HepG2 (cell line): ENCODE data around the gene TBX3. TPM values are rescaled to one million over a fixed set of nuclear protein-coding genes. Genes with fewer than 3 reads are reported as not detected.

Source experiments
- ATAC-seq: fragments of 200-7000 bp; cut with Tn5 transposase; 3 replicates; pipeline ENCODE4 v1.9.1; 2020; ENCODE audit warnings: mild to moderate bottlenecking, moderate library complexity
- BruUV-seq: library from RNA; stranded (reverse); fragments of 400-500 nt; replicated peaks from 2 replicates; lab custom pipeline; 2021; lab: Mats Ljungman, UMichigan
- CTCF ChIA-PET: fragments of 300-600 bp; formaldehyde crosslinking; extraction: SDS; loops from one replicate; lab custom pipeline; 2021; ENCODE audit warnings: low total read pairs, inconsistent platforms, low intra/inter-chr PET ratio; lab: Yijun Ruan, JAX
- POLR2A ChIA-PET: fragments of 350-600 bp; sonication (Branson Sonifier 250); formaldehyde crosslinking; loops from one replicate; lab custom pipeline; 2020; ENCODE audit warnings: antibody characterized with exemption, inconsistent platforms; lab: Yijun Ruan, JAX
- DNase-seq: peaks from one replicate; pipeline ENCODE4 v3.0.0-alpha.2; 2015; ENCODE audit warnings: low spot score
- FAIRE-seq: peaks from 3 replicates; lab custom pipeline; 2011; peaks lifted over from hg19 to GRCh38; lab: Jason Lieb, UNC
- H2AFZ ChIP-seq: one replicate; pipeline ENCODE4 v1.6.1; 2011; ENCODE audit warnings: low read length, inconsistent platforms
- H3K27ac ChIP-seq: fragments of 300-600 bp; 3 replicates; pipeline ENCODE4 v1.8.0; 2011; ENCODE audit warnings: mixed run types, mild to moderate bottlenecking, mixed read lengths, low read length, inconsistent platforms; ENCODE audit not compliant: insufficient read depth; ENCODE audit errors: extremely low read length
- H3K27me3 ChIP-seq, 2 experiments: fragments of 200-600 bp in 1 of 2; 2 replicates in 1 of 2; 3 replicates in 1 of 2; pipeline versions ENCODE4 v1.6.0 to v1.8.0; 2011; ENCODE audit warnings: low read length in 2 of 2, mild to moderate bottlenecking in 2 of 2, moderate library complexity in 2 of 2, inconsistent platforms in 1 of 2; ENCODE audit not compliant: insufficient read depth in 2 of 2, control insufficient read depth in 1 of 2
- H3K36me3 ChIP-seq, 2 experiments: fragments of 200-600 bp in 1 of 2; replicated peaks in 1 of 2; 2 replicates in 1 of 2; 3 replicates in 1 of 2; pipeline versions ENCODE4 v1.5.1 to v1.8.0; 2011; ENCODE audit warnings: low read length in 2 of 2, inconsistent platforms in 1 of 2; ENCODE audit not compliant: insufficient read depth in 2 of 2, control insufficient read depth in 1 of 2
- H3K4me1 ChIP-seq: 2 replicates; pipeline ENCODE4 v1.5.1; 2012; ENCODE audit warnings: low read length, inconsistent platforms; ENCODE audit not compliant: insufficient read depth
- H3K4me2 ChIP-seq: 2 replicates; pipeline ENCODE4 v1.6.0; 2011; ENCODE audit warnings: low read depth, low read length, inconsistent platforms
- H3K4me3 ChIP-seq, 3 experiments: fragments of 200-600 bp in 1 of 3; sonication (generic), shearing (Covaris generic) in 1 of 3; replicated peaks in 1 of 3; 2 replicates each; pipeline ENCODE4 v1.5.1; 2011 to 2016; ENCODE audit warnings: low read length in 3 of 3, inconsistent platforms in 2 of 3, low read depth in 2 of 3, mild to moderate bottlenecking in 2 of 3, control low read depth in 1 of 3, mixed read lengths in 1 of 3; ENCODE audit not compliant: insufficient read depth in 1 of 3
- H3K79me2 ChIP-seq: one replicate; pipeline ENCODE4 v1.6.1; 2011; ENCODE audit warnings: low read length, inconsistent platforms; ENCODE audit not compliant: insufficient read depth
- H3K9ac ChIP-seq: 2 replicates; pipeline ENCODE4 v1.6.0; 2011; ENCODE audit warnings: mild to moderate bottlenecking, low read depth, low read length, inconsistent platforms; ENCODE audit not compliant: insufficient read depth
- H3K9me3 ChIP-seq: 2 replicates; pipeline ENCODE4 v1.5.1; 2012; ENCODE audit warnings: mild to moderate bottlenecking, low read length
- H4K20me1 ChIP-seq: 2 replicates; pipeline ENCODE4 v1.6.0; 2011; ENCODE audit warnings: inconsistent platforms, mild to moderate bottlenecking, low read length, moderate library complexity; ENCODE audit not compliant: insufficient read depth
- CBX5 ChIP-seq: sonication (generic); formaldehyde crosslinking; IDR thresholded peaks from 2 replicates; pipeline ENCODE4 v1.4.0; 2020; ENCODE audit warnings: missing genetic modification reagents, borderline replicate concordance
- DR1 ChIP-seq: sonication (generic); formaldehyde crosslinking; IDR thresholded peaks from 2 replicates; pipeline ENCODE4 v1.8.0; 2021; ENCODE audit warnings: mild to moderate bottlenecking, missing genetic modification reagents, inconsistent platforms
- KLF9 ChIP-seq: IDR thresholded peaks from 2 replicates; pipeline ENCODE4 v1.6.1; 2016; ENCODE audit warnings: low read depth
- MBD4 ChIP-seq: IDR thresholded peaks from 2 replicates; pipeline ENCODE4 v1.6.1; 2012; ENCODE audit warnings: low read length, inconsistent platforms, borderline replicate concordance
- MTF1 ChIP-seq: sonication (generic); formaldehyde crosslinking; IDR thresholded peaks from 2 replicates; pipeline ENCODE4 v1.5.0; 2020; ENCODE audit warnings: missing genetic modification reagents
- RFXAP ChIP-seq: sonication (generic); formaldehyde crosslinking; IDR thresholded peaks from 2 replicates; pipeline ENCODE4 v1.4.0; 2020; ENCODE audit warnings: missing genetic modification reagents, borderline replicate concordance
- TERF1 ChIP-seq: sonication (generic); formaldehyde crosslinking; IDR thresholded peaks from 2 replicates; pipeline ENCODE4 v1.8.0; 2022; ENCODE audit warnings: mild to moderate bottlenecking, missing genetic modification reagents, moderate library complexity
- ZSCAN12 ChIP-seq: sonication (generic); formaldehyde crosslinking; IDR thresholded peaks from 2 replicates; pipeline ENCODE4 v1.9.0; 2021; ENCODE audit warnings: mild to moderate bottlenecking, missing genetic modification reagents
- WGBS: methylation state at CpG from one replicate; pipeline ENCODE4 v1.1.6; 2017; ENCODE audit warnings: low lambda C conversion rate; 5-methylcytosine and 5-hydroxymethylcytosine counted together
- in situ Hi-C: cut with HindIII; loops from 2 replicates; pipeline ENCODE4 v1.10.0; 2017; ENCODE audit warnings: low pct_unique_long_range_greater_than_20kb; ENCODE audit not compliant: extremely low pct_ligation_motif_present
- intact Hi-C: fragments of 100-400 bp; cut with micrococcal nuclease; formaldehyde crosslinking; loops from one replicate; pipeline ENCODE4 v1.10.0; 2022; ENCODE audit not compliant: unreplicated experiment
- polyA plus RNA-seq, 8 experiments: library from polyadenylated mRNA; depleted of rRNA in 3 of 8; stranded (reverse) in 7 of 8; unstranded in 1 of 8; fragments of >200 nt; fragmentation: Illumina TruSeq in 4 of 8; extraction: Trizol in 4 of 8; gene quantifications; 2 replicates each; pipeline versions ENCODE4 v1.2.1 to v1.2.3, GENCODE V29; 2011 to 2016; ENCODE audit warnings: low read depth in 4 of 8, missing spikeins in 1 of 8, mixed read lengths in 1 of 8; ENCODE audit not compliant: insufficient read depth in 1 of 8
- total RNA-seq, 5 experiments: library from RNA; depleted of rRNA; stranded (reverse); fragments of >200 nt; fragmentation: Illumina TruSeq; extraction: Trizol; gene quantifications; 2 replicates each; pipeline ENCODE4 v1.2.3, GENCODE V29; 2016; ENCODE audit warnings: low read depth in 1 of 5
- TF ChIP-seq, protein P1 (sequence below): sonication (generic); formaldehyde crosslinking; IDR thresholded peaks from 2 replicates; pipeline ENCODE4 v1.4.0; 2020; ENCODE audit warnings: missing genetic modification reagents, borderline replicate concordance

TBX3 gene
- total and polyA plus RNA-seq, 2 of the 13 experiments (the other 11 are each of a cell fraction or from before 2014, with no cell fraction given): 27.1 to 42.4 TPM

GRCh38 chr12:114700392-114701103 lies 16.6 kb upstream of the TBX3 start:
- no peaks in the 10 kb centered on the region for H3K36me3 ChIP-seq
- no peak overlapping the region for H3K27ac ChIP-seq
- TF ChIP-seq ZSCAN12 (CRISPR knock-in tag) (no peak), MTF1 (CRISPR knock-in tag) (no peak), CBX5 (CRISPR knock-in tag) (no peak), KLF9 (CRISPR knock-in tag) (no peak), RFXAP (CRISPR knock-in tag) (no peak), MBD4 (no peak), DR1 (CRISPR knock-in tag) (no peak), TERF1 (CRISPR knock-in tag) (no peak)
- TF ChIP-seq, protein P1, sequence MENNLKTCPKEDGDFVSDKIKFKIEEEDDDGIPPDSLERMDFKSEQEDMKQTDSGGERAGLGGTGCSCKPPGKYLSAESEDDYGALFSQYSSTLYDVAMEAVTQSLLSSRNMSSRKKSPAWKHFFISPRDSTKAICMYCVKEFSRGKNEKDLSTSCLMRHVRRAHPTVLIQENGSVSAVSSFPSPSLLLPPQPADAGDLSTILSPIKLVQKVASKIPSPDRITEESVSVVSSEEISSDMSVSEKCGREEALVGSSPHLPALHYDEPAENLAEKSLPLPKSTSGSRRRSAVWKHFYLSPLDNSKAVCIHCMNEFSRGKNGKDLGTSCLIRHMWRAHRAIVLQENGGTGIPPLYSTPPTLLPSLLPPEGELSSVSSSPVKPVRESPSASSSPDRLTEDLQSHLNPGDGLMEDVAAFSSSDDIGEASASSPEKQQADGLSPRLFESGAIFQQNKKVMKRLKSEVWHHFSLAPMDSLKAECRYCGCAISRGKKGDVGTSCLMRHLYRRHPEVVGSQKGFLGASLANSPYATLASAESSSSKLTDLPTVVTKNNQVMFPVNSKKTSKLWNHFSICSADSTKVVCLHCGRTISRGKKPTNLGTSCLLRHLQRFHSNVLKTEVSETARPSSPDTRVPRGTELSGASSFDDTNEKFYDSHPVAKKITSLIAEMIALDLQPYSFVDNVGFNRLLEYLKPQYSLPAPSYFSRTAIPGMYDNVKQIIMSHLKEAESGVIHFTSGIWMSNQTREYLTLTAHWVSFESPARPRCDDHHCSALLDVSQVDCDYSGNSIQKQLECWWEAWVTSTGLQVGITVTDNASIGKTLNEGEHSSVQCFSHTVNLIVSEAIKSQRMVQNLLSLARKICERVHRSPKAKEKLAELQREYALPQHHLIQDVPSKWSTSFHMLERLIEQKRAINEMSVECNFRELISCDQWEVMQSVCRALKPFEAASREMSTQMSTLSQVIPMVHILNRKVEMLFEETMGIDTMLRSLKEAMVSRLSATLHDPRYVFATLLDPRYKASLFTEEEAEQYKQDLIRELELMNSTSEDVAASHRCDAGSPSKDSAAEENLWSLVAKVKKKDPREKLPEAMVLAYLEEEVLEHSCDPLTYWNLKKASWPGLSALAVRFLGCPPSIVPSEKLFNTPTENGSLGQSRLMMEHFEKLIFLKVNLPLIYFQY: no peak
- intact Hi-C loops: no loop called here
- H3K79me2 ChIP-seq: no peaks in the 10 kb centered on the region
- WGBS: 95% methylated on average over 29 of the region's 33 CpGs
- BruUV-seq: no TSS peak
- H3K4me2 ChIP-seq: no peak overlapping the region
- FAIRE-seq: no peak
- CTCF ChIA-PET: no interaction called here
- ATAC-seq: no peak
- DNase-seq: no peak
- no peak overlapping the region for H3K9ac ChIP-seq
- in situ Hi-C loops: no loop called here
- H2AFZ ChIP-seq: no peak overlapping the region
- H3K9me3 ChIP-seq: no peaks in the 10 kb centered on the region
- H3K4me3 ChIP-seq: no peak overlapping the region
- POLR2A ChIA-PET: interaction anchor here (1.2 kb wide), 1 partner anchor 16 kb away, joined by 4 read pairs; the partner anchor contains the start of gene TBX3
- no peaks in the 10 kb centered on the region for H4K20me1 ChIP-seq
- peaks cover 32% of the 10 kb centered on the region for H3K4me1 ChIP-seq
- no peaks in the 10 kb centered on the region for H3K27me3 ChIP-seq
